Lower leg skin (tissue), 3 donors: ENCODE measurements around the gene DNASE1L2.

Experiments used
- POLR2A ChIP-seq, 2 donors: fragments of 450-650 bp; IDR thresholded peaks; one replicate each; pipeline ENCODE4 v1.6.1; 2016 to 2017; ENCODE audit warnings: antibody characterized with exemption in 2 of 2, mild to moderate bottlenecking in 1 of 2, moderate library complexity in 1 of 2
- TF ChIP-seq, protein P1 (sequence below), 3 donors: fragments of 450-650 bp; IDR thresholded peaks; one replicate each; pipeline ENCODE4 v1.5.1; 2016; ENCODE audit warnings: antibody characterized with exemption in 3 of 3, mild to moderate bottlenecking in 3 of 3, moderate library complexity in 2 of 3

DNA sequence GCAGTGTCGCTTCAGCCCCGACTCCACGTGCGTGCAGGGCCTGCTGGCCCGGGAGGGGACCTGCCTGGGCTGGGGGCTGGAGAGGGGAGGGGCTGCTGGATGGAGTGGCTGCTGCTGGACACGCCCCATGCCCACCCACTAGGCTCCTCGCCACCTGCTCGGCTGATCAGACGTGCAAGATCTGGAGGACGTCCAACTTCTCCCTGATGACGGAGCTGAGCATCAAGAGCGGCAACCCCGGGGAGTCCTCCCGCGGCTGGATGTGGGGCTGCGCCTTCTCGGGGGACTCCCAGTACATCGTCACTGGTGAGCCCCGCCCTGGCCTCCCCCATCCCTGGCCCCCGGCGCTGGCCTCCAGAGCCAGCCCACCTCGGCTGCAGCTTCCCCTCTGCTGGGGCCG, 27.9 kb upstream of the DNASE1L2 start:
- TF ChIP-seq, protein P1, sequence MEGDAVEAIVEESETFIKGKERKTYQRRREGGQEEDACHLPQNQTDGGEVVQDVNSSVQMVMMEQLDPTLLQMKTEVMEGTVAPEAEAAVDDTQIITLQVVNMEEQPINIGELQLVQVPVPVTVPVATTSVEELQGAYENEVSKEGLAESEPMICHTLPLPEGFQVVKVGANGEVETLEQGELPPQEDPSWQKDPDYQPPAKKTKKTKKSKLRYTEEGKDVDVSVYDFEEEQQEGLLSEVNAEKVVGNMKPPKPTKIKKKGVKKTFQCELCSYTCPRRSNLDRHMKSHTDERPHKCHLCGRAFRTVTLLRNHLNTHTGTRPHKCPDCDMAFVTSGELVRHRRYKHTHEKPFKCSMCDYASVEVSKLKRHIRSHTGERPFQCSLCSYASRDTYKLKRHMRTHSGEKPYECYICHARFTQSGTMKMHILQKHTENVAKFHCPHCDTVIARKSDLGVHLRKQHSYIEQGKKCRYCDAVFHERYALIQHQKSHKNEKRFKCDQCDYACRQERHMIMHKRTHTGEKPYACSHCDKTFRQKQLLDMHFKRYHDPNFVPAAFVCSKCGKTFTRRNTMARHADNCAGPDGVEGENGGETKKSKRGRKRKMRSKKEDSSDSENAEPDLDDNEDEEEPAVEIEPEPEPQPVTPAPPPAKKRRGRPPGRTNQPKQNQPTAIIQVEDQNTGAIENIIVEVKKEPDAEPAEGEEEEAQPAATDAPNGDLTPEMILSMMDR (IDR thresholded peaks at IDR 0.05): no peak
- TF ChIP-seq POLR2A (IDR thresholded peaks at IDR 0.05): no peak
